ENCODE results near the gene TXNIP.

The TXNIP gene

GRCh38 chr1:146012703-146013558, 16.6 kb upstream of the TXNIP start:
- DNase-seq (ENCODE audit: low spot score) = no peak

DNA sequence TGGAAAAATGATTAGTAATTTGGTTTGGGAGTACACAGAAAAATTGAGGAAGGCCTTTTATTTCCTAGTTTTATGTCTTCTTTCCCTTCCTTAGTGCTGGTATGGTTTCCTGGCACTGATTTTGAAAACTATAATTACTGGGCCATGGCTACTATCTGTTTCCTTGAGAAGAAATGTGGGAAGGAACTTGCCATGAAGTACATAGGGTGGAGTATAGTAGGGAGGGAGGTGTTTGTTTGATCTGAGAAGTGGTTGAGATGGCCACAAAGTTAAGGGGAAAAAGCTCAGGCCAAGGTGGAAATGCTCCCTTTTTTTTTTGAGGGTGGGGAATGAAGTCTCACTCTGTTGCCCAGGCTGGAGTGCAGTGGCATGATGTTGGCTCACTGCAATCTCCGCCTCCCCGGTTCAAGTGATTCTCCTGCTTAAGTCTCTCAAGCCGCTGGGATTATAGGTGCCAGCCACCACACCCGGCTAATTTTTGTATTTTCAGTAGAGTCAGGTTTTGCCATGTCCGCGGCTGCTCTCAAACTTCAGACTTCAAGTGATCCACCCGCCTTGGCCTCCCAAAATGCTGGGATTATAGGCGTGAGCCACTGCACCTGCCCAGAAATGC, 13.9 kb upstream of the TXNIP start:
- DNase-seq (ENCODE audit: low spot score) = no peak

DNA sequence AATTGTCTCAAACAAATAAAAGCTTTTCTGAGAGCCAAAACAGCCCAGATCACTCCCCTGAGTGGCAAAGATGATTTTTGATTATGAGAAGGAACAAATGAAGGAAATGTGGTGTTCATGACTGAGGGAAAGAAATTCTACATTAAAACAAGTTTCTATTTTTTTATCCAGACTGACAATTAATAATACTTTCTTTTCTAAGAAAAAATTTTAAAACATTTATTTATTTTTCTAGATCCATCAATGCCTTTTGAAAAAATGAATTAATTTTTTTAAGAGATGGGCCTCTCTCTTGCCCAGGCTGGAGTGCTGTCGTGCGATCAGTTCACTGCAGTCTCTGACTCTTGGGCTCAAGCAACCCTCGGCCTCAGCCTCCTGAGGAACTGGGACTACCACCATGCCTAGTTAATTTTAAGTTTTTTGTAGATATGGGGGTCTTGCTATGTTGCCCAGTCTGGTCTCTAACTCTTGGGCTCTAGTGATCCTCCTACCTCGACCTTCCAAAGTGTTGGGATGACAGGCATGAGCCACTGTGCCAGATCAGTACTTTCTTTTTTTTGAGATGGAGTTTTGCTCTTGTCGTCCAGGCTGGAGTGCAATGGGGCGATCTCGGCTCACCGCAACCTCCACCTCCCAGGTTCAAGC, 11.2 kb upstream of the TXNIP start:
- DNase-seq (ENCODE audit: low spot score) = no peak

DNA sequence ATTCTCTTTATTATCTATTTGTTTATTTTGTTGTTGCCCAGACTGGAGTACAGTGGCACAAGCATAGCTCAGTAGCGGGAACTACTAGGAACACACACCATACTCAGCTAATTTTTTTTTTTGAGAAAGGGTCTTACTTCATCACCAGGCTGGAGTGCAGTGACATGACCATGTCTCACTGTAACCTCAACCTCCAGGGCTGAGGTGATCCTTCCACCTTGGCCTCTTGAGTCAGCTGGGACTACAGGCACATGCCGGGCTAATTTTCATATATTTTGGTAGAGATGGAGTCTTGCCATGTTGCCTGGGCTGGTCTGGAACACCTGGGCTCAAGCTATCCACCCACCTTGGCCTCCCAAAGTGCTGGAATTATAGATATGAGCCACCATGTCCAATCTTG, 5.3 kb upstream of the TXNIP start:
- DNase-seq (ENCODE audit: low spot score) = no peak

GRCh38 chr1:145999321-146000024, 3.1 kb upstream of the TXNIP start:
- DNase-seq (ENCODE audit: low spot score) = no peak

DNA sequence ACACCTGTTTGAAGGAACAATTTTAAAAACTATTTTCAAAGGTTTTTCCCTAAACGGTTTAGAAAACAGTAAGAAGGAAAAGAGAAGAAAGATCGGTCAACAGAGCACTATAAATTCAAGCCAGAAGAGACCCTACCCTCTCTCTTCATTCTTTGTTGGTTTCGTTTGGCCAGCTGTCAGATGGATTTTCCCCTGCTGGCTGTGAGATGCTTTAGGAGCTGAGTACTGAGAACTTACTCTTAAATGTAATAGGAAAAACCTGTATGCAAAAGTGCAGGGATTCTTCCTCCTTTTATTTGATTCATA, 1.3 kb upstream of the TXNIP start:
- DNase-seq (ENCODE audit: low spot score) = no peak

DNA sequence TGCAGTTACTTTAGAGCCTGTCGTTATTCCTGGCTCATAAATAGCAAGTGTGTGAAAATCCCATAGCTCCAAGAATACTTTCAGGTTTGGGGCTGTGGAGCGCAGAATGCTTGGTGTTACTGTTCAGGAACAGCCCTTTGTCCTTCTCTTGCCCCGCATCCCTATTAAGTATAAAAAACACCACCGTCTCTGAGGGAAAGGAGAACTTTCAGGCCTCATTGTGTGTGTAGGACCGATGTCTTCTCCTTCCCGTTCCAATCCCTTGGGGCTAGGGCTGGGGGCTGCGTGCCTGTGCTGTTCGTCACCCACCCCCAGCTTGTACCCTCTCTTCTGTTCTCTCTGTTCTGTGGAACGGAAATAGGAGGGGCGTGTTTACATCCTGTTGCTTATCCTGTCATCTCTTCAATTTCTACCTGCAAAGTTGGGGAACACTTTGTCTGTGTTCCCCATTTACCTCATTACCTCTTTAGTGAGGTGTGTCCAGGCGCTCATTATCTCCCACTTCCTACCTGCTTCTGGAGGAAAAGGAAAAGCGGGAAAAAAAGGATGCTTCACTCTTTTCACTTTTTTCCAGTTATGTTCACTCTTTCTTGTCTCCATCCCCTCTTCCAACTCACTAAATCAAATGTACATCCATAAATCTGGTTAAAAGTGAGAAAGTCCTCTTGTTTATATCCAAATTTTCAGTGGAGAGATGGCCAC, 788 bp upstream of the TXNIP start:
- DNase-seq (ENCODE audit: low spot score) = no peak

GRCh38 chr1:145995964-145996432, 381 bp downstream of the TXNIP start:
- no peak for DNase-seq (ENCODE audit: low spot score)

GRCh38 chr1:145995148-145995881, 1.1 kb downstream of the TXNIP start:
- no peak for DNase-seq (ENCODE audit: low spot score)

DNA sequence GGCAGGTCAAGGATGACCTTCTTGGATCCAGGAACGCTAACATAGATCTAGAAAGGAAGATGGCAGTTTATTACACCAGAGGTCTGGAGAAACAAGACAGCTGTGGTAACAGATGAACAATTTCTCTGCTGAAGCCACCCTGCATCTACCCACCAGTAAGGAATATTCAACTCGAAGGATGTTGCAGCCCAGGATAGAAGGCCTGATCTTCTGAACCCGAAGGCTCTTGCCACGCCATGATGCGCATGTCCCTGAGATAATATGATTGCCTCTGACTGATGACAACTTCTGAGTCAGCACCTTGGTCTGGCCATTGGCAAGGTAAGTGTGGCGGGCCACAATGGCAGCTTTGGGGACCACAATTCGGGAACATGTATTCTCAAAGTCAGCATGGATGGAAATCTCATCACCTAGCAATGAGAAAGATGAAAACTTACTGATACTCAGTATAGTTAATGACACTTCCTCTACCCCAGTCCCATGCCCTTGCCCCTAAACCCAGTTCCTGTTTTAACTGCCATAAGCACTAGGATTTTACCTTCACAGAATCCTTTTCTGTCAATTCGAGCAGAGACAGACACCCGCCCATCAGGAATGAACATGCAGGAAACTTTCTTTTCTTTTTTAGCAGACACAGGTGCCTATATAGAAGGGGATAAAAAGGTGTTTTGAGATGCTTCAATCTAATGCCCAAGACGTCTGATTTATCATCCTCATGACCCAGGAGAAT, 1.8 kb downstream of the TXNIP start:
- DNase-seq (ENCODE audit: low spot score) = no peak

DNA sequence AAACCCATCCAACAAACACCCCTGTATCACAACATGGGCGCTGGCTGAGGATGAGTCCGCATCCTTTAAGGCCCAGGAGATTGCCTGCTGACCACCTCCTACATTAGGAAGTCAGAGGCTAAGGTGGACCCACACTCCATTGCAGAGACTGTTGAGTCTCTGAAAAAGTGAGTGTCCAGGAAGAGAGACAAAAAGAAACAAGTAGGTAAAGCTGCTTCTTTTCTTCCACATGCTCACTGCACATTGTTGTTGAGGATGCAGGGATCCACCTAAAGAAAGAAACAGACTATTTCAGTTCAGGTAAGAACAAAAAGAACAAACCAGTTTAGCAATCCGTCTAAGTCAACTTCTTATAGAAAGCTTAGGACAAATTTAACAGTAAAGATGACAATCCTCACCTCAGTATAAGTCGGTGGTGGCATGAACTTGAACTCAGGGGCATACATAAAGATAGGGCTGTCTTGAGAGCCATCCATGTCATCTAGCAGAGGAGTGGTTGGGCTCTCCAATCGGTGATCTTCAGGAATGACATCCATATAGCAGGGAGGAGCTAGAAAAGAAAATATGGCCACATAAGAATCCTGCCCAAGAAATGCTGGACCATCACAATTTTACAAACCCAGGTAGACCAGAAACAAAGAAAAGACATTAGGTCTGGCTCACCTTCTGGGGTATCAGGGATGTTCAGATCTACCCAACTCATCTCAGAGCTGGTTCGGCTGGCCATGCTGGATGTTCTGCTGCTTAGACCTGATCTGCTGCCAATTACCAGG, 2.6 kb downstream of the TXNIP start:
- no peak for DNase-seq (ENCODE audit: low spot score)

DNA sequence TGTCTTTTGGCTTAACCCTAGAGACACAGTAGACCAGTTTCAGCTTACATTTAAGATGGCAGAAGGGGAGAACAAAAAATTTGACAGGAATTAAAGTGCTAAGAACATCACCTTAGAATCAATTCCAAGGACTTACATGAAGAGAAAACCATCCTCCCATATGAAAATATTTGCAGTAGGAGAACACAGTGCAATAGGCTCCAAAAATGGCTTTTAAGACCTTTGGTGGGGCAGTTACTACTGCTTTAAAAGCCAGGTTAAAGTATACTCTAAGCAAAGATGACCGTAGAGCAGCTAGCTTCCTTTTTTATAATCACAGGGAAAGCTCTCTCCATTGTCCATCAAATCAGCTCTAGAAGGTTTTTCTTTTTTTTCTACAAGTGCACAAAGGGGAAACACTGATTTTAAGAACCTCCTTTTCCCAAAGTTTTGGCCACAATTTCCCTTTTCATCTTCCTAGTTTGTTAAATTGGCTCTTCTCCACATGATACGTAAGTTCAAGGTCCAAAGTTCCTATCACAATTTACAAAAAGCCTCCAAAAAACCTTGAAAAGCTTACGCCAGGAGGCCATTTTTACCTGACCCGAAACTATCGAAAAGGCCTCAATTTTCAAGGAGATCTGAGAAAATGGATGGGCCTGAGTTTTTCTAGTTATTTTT, 3.3 kb downstream of the TXNIP start:
- no peak for DNase-seq (ENCODE audit: low spot score)

DNA sequence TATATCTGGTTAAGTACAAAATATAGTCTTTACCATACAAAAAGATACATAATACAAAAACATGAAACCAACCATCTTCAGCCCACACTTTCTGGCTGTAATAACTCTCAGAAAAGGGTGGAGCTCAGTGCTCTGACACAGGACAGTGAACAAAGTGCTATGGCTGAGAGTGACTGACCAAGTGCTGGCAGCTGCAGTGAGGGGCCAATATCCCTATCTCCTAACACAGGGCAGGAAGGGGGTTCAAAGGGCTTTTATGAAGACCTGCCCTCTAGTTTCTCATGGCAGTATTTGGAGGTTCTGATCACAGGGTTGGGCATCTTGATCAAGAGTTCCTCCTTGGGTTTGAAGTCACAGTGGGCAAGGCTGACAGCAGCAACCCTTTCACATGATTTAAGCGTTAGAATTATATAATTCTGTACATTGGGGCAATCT, 3.9 kb downstream of the TXNIP start:
- no peak for DNase-seq (ENCODE audit: low spot score)

- DNase-seq (ENCODE audit: low spot score) = no peak
Measured at GRCh38 chr1:145991735-145992412, 4.5 kb downstream of the TXNIP start.

DNA sequence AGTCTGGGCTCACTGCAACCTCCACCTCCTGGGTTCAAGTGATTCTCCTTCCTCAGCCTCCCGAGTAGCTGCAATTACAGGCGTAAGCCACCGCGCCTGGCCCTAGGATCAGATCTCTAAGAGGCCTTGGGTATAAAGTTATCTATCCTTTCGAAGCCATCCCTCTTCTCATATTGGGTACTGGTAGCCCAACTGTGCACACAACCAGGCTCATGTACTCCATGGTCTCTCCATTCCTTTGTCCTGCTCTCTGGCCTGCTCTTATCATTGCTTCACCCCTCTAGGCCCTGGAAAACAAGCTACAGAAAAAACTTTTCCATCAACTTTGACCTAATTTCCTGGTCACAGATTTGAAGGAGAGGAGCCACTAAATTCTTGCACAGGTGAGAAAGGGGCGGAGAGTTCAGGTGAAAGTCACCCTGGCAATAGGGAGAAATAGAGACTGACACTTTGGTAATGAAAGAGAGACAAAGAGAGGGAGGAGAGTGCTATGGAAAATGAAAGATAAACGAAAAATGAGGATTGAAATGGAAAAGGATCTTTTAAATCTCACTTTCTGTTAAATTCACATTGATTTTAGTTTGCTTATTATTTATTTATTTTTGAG, 6.0 kb downstream of the TXNIP start:
- no peak for DNase-seq (ENCODE audit: low spot score)

DNA sequence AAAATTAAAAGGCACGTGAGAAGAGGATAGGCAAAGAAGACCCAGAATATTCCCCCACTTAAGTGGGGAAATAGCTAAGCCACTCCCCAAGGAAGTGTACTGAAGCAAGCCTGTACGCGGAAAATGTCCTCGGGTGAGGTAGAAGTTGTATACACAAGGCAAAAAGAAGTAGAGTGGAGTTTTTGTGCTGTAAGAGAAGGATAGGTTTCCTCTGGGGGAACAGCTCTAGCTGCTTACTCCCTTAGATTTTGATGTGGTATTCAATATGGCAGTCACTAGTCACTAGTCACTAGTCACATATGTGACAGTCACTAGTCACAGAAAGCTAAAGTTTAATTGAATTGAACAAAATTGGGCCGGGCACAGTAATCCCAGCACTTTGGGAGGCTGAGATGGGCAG, 7.6 kb downstream of the TXNIP start:
- DNase-seq (ENCODE audit: low spot score) = no peak

GRCh38 chr1:145987926-145988325, 8.5 kb downstream of the TXNIP start:
- DNase-seq (ENCODE audit: low spot score) = no peak

GRCh38 chr1:145986551-145986950, 9.8 kb downstream of the TXNIP start:
- no peak for DNase-seq (ENCODE audit: low spot score)
